HUES48 (cell line): Measurements from ENCODE around the gene SYVN1.
"Not testable (repeated sequence)": the region's sequence is repeated elsewhere in the genome, so short reads cannot be mapped to it uniquely, and the experiment has no call there.

Experiments
- H3K27ac ChIP-seq: one replicate; pipeline ENCODE4 v1.7.0; 2013; ENCODE audit warnings: low read depth, low read length, inconsistent platforms
- H3K27me3 ChIP-seq: 2 replicates; pipeline ENCODE4 v1.6.1; 2013; ENCODE audit warnings: mild to moderate bottlenecking, low read length; ENCODE audit not compliant: control insufficient read depth, insufficient read depth
- H3K36me3 ChIP-seq: 2 replicates; pipeline ENCODE4 v1.6.1; 2013; ENCODE audit warnings: low read length; ENCODE audit not compliant: control insufficient read depth, insufficient read depth
- H3K4me1 ChIP-seq: 2 replicates; pipeline ENCODE4 v1.6.1; 2013; ENCODE audit warnings: mild to moderate bottlenecking, low read length; ENCODE audit not compliant: control insufficient read depth, insufficient read depth
- H3K4me3 ChIP-seq: 2 replicates; pipeline ENCODE4 v1.5.1; 2013; ENCODE audit warnings: mild to moderate bottlenecking, low read depth, low read length
- H3K9ac ChIP-seq: 2 replicates; pipeline ENCODE4 v1.6.1; 2013; ENCODE audit warnings: mild to moderate bottlenecking, low read depth, low read length, moderate library complexity
- H3K9me3 ChIP-seq: 2 replicates; pipeline ENCODE4 v1.6.1; 2013; ENCODE audit warnings: low read length; ENCODE audit not compliant: control insufficient read depth, insufficient read depth

SYVN1 gene

DNA sequence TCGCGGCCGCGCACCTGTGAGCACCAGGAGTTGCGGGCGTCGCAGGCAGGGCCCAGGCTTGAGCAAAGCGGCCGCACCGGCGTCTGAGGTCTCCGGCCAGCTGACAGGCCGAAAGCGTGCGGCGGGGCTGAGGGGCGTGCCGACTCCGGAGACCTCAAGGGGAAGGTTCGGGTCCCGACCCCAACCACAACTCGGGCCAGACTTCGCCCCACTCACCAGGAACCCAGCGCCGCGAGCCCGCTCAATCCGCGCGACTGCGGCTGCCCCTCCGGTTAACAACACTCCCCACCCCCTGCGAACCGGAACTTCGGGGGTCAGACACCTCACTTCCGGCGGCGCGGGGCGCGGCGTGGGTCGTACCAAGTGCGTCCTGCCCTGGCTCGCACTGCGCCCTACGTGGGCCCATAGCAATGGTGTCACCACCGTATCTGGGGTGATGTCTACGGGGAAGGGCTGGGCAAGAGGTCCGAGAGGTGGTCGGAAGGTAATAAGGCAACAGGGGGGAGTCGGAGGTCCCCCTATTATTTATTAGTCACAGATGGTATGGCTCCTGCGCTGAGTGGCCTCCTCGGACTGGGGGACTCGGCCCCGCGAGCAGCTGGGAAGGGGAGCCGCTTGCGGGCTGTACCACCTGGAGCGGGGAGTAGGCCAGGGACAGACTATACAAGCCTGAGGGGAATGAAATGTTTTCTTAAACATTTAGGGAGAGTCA lies at the start of gene SYVN1:
SYVN1 (minus strand) TSS at position 280 of the 712 bp plus-strand sequence. CDS start 918 bp downstream, outside the sequence.
- Histone ChIP-seq H3K9me3 (no peaks in the 10 kb centered on the region), H3K9ac (peak within 1 kb of the TSS; percentile 98), H3K4me1 (peaks cover 9% of the 10 kb centered on the region), H3K36me3 (peaks cover 35% of the 10 kb centered on the region), H3K4me3 (peak within 1 kb of the TSS; percentile 83), H3K27me3 (no peaks in the 10 kb centered on the region), H3K27ac (peak within 1 kb of the TSS; percentile 98)

DNA sequence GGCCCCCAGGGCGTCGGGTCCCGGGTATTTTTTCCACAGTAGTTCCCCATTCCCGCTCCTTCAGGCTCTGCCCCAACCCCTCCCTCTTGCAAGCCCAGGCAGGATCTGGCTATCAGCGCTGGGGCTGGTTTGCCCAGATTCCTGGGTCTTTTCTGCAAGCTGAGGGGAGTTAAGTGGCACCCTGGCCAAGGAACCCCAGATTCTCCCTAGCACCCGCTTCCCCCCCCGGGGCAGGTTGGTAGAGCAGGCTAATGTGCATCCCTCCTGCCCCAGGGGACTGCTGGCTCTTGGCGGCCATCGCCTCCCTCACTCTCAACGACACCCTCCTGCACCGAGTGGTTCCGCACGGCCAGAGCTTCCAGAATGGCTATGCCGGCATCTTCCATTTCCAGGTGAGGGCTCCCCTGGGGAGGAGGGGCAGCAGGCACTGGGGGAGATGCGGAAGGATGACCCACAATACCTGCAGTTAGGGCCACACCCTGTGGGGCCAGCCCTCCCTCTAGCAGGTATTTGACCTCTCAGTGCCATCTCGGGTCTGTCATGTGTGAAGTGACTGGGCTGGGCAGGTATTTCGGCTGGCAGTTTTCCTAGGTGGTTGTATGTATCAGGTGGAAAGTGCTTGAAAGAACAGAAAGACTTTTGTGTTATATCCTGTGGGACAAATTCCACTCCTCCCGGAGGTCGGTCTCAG lies 49.0 kb upstream of the SYVN1 start:
- no peak overlapping the region for H3K9ac ChIP-seq
- H3K4me1 ChIP-seq = peaks cover 39% of the 10 kb centered on the region
- peaks cover 31% of the 10 kb centered on the region for H3K36me3 ChIP-seq
- H3K27me3 ChIP-seq = no peaks in the 10 kb centered on the region
- H3K27ac ChIP-seq = no peak overlapping the region
- no peaks in the 10 kb centered on the region for H3K9me3 ChIP-seq
- peak overlapping the region; percentile 95 for H3K4me3 ChIP-seq

DNA sequence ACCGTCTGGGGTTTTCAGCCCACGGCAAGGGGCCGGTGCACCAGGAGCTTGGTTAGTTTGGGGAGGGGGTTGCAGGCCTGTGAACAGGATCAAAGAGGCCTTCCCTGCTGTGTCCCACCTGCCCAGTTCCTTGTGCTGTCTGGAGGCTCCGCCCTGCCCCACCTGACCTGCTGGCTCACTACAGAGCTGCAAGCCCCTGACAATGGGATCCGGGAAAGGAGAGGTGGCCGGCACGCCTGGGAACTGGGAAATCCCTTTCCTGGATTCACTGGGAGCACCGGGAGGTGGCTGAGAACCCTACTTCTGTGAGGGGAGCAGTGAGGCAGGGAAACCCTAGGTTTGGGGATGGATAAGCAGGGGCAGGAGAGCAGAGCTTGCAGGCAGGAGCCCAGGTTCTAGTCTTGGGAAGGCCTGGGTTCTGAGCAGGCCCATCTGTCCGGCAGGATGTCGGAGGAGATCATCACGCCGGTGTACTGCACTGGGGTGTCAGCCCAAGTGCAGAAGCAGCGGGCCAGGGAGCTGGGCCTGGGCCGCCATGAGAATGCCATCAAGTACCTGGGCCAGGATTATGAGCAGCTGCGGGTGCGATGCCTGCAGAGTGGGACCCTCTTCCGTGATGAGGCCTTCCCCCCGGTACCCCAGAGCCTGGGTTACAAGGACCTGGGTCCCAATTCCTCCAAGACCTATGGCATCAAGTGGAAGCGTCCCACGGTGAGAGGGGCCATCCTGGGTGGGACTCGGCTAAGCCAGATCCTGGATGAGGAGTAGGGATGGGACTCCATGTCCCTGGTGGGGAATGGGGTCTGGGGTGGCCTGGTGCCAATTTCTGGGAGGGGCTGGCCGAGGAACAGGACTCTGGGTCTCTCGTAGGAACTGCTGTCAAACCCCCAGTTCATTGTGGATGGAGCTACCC lies 48.2 kb upstream of the SYVN1 start:
- Histone ChIP-seq H3K4me3 (peak overlapping the region; percentile 95), H3K27ac (peak overlapping the region; percentile 92), H3K9ac (peak overlapping the region; percentile 67), H3K36me3 (peaks cover 23% of the 10 kb centered on the region), H3K27me3 (no peaks in the 10 kb centered on the region), H3K9me3 (no peaks in the 10 kb centered on the region), H3K4me1 (peaks cover 39% of the 10 kb centered on the region)

DNA sequence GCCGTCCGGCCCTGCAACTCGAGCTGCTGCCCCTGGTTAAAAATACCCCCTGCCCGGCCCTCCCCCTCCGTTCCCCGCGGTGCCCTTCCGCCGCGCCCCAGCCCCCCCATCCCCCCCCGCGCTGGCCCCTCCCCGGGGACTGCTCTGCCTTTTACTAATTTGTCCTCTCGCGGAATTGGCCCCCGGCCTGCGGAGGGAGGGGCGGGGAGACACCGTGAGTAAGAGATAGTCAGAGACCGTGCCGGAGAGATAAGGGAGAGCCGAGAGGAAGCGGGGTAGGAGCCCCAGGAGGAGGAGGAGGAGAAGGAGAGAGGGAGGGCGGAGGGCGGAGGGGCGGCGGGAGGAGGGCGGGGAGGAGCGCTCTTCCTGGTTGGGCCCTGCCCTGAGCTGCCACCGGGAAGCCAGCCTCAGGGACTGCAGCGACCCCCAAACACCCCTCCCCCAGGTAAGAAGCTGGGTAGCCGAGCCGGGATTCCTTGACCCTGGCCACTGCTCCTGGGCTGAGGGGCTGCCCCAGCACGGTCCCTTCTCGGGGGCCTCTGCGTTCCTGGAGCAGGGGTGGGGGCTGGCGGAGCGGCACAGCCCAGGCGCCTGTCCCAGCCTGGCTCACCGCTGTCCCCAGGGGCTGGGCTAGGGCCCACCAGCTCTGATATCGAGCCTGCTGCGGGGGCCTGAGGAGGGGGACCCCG lies 47.4 kb upstream of the SYVN1 start, which contains the start of gene CAPN1:
CAPN1 (plus strand) TSS at position 360 of the 689 bp plus-strand sequence. CDS start 774 bp downstream, outside the sequence.
- Histone ChIP-seq H3K27me3 (no peaks in the 10 kb centered on the region), H3K9me3 (no peaks in the 10 kb centered on the region), H3K36me3 (peaks cover 15% of the 10 kb centered on the region), H3K4me3 (peak within 1 kb of the TSS; percentile 95), H3K9ac (peak within 1 kb of the TSS; percentile 67), H3K27ac (peak within 1 kb of the TSS; percentile 92), H3K4me1 (peaks cover 39% of the 10 kb centered on the region)

DNA sequence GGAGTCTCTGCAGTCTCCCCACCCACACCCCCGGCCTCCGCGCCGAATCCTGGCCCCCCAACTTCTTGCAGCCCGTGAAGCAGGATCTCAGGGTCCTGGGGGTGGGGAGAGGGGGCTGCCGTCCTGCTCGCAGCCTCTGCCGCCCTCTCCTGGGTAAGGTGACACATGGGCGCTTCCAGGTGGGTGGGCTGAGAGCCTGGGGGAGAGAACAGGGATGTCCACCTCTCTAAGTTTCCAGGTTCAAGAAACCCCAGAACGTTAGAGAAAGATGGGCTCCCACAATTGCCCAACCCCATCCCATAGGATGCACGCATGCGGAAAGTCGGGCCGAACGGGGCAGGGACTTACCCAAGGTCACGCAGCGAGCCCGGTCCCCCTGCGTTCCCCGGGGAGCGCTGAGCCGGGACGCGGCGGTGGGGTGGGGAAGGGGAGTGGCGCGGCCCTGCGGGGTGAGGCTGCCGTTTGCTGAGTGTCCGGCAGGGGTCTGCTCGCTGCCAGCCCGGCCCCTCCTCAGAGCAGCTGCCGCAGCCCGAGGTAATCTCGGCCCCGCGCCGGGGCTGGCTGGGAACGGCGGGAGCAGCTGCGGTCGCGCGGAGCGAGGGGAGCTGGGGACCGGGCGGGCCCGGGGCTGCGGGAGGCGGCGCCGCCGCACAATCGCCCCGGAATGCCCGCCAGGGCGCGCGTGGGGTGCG lies 46.7 kb upstream of the SYVN1 start:
- Histone ChIP-seq H3K9me3 (no peaks in the 10 kb centered on the region), H3K36me3 (peaks cover 8% of the 10 kb centered on the region), H3K4me1 (peaks cover 35% of the 10 kb centered on the region), H3K27ac (peak overlapping the region; percentile 92), H3K9ac (peak overlapping the region; percentile 59; the same call in 1 of the 2 replicates), H3K4me3 (peak overlapping the region; percentile 95), H3K27me3 (no peaks in the 10 kb centered on the region)

DNA sequence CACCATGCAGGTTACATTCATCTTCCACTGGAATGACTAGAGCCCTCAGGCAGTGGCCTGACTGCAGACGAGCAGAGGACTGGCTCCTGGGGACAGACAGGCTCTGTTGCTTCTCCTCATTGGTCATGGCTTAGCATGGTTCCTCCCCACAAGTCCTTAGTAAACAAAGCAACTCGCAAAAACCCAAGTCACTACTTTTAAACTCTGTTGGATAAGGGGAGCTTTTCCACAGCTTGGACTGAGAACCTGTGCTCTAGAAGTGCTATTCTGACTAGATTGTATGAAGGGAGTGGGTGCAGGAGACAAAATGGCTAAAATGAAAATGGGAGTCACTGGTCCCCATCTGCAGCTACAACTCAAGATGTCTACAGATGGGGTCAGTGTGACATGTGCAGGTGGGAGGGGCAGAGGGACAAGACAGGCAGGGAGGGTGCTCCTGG lies 40.3 kb upstream of the SYVN1 start:
- H3K4me1 ChIP-seq, H3K27ac ChIP-seq, H3K9me3 ChIP-seq, H3K9ac ChIP-seq, H3K4me3 ChIP-seq, H3K36me3 ChIP-seq, H3K27me3 ChIP-seq: not testable (repeated sequence)

DNA sequence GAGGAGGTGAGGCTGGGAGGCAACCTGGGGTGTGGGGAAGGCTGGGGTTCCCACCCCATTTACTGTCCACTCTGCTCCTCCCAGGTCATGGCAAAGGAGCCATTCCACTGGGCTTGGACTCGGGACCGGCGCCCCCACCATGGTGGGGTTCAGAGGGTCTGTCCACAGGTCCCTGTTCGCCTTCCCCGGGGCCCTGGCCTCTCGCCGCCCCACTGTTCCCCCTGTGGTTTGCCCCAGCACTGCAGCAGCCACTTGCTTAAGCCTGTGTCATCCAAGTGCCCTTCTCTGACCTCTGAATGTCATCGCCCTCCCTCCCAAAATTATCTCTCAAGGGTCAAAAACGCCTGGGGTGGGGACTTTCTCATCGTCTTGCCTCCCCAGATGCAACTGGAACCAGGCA lies 38.3 kb upstream of the SYVN1 start:
- Histone ChIP-seq H3K9ac (no peak overlapping the region), H3K4me3 (no peak overlapping the region), H3K4me1 (peaks cover 4% of the 10 kb centered on the region; the same call in 1 of the 2 replicates), H3K27me3 (no peaks in the 10 kb centered on the region), H3K27ac (no peak overlapping the region), H3K9me3 (no peaks in the 10 kb centered on the region), H3K36me3 (no peaks in the 10 kb centered on the region)

DNA sequence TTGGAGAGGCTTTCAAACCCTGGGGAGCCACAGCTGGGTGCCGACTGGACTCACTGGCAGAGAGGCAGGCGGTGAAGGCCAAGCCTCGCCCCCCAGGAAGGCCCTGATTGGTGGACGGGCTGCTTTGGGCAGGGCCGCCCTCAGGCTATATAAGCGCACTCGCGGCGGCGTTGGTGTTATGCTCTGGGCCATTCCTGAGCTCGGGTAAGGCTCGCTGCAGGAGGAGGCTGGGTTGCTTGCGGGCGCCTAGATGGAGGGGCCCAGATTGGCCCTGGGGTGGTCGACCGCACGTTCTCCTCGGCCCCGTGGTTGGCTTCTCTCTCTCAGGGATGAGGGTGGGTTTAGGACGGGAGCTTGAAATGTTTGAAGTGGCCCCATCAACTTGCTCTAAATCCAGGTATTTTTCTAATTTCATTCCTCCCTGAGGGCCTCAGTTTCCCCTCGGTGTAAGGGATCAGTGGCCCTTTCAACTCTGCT lies 35.8 kb upstream of the SYVN1 start, which contains the start of gene SPDYC:
SPDYC (plus strand) TSS at position 176 of the 477 bp plus-strand sequence. CDS start 1,125 bp downstream, outside the sequence.
- H3K4me1 ChIP-seq = peaks cover 4% of the 10 kb centered on the region; the same call in 1 of the 2 replicates
- H3K27ac ChIP-seq = no peak within 1 kb of the TSS
- no peak within 1 kb of the TSS for H3K9ac ChIP-seq

DNA sequence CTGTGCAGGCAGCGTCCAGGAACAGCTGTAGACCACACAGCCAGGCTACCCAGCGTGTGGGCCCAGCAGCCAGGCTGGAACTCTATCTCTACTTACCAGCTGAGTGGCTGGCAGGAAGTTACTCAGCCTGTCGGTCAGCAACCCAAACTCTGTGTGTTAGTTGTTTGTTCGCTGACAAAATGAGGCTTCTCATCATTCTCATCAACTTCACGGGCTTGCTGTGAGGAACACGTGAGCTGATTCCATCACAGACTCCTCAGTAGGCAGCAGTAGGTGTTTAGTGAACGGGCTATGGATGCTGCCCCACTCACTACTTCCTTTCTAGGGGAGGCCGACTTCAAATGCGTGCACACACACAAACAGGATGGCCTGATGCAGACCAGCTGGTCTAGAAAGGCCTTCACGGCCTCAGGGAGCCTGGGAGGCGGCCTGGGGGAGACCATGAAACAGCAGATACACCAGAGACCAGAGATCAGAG lies 34.9 kb upstream of the SYVN1 start:
- no peaks in the 10 kb centered on the region for H3K36me3 ChIP-seq
- H3K9ac ChIP-seq = no peak overlapping the region
- H3K9me3 ChIP-seq = no peaks in the 10 kb centered on the region
- peaks cover 4% of the 10 kb centered on the region; the same call in 1 of the 2 replicates for H3K4me1 ChIP-seq
- H3K27me3 ChIP-seq = no peaks in the 10 kb centered on the region
- no peak overlapping the region for H3K27ac ChIP-seq
- no peak overlapping the region for H3K4me3 ChIP-seq

More for the DNA sequence above, 35.8 kb upstream of the SYVN1 start, which contains the start of gene SPDYC:
- Histone ChIP-seq H3K27me3 (no peaks in the 10 kb centered on the region), H3K36me3 (no peaks in the 10 kb centered on the region), H3K4me3 (no peak within 1 kb of the TSS), H3K9me3 (no peaks in the 10 kb centered on the region)
